HG03521 (cell line): ENCODE measurements around the gene NME1.
"Not testable (repeated sequence)": the region's sequence is repeated elsewhere in the genome, so short reads cannot be mapped to it uniquely, and the experiment has no call there.

Experiments used
- ATAC-seq: cut with Tn5 transposase; IDR thresholded peaks from one replicate; pipeline ENCODE4 v1.9.1; 2021; ENCODE audit warnings: mild to moderate bottlenecking, moderate library complexity; ENCODE audit not compliant: unreplicated experiment

The NME1 gene

GRCh38 chr17:51144266-51145022 is 8.9 kb upstream of the NME1 start:
- no peak for ATAC-seq

- no peak for ATAC-seq
These were observed 5.7 kb upstream of the NME1 start for GRCh38 chr17:51147650-51148049.

- no peak for ATAC-seq
These were observed 4.2 kb upstream of the NME1 start for GRCh38 chr17:51149163-51149562.

- no peak for ATAC-seq
These were observed 2.4 kb upstream of the NME1 start for GRCh38 chr17:51150932-51151331.

- ATAC-seq: no peak
These were observed 571 bp upstream of the NME1 start for GRCh38 chr17:51152766-51153209.

- ATAC-seq: no peak
These were observed 817 bp downstream of the NME1 start for GRCh38 chr17:51154176-51154575.

- ATAC-seq: no peak
These were observed 2.1 kb downstream of the NME1 start for GRCh38 chr17:51155416-51155815.

GRCh38 chr17:51159604-51160003 is 6.2 kb downstream of the NME1 start:
- no peak for ATAC-seq

GRCh38 chr17:51161541-51161940 is 8.2 kb downstream of the NME1 start:
- no peak for ATAC-seq

- no peak for ATAC-seq
These were observed 11.7 kb downstream of the NME1 start for GRCh38 chr17:51164911-51165679.

GRCh38 chr17:51165680-51166197 is 12.4 kb downstream of the NME1 start:
- ATAC-seq: peak; percentile 18

GRCh38 chr17:51166198-51166986 is 13.0 kb downstream of the NME1 start, which contains the start of gene NME2:
NME2 (plus strand) TSS chr17:51166411; CDS start chr17:51166831, 420 bp downstream.
- ATAC-seq: peak; percentile 77

- peak; percentile 41 for ATAC-seq
These were observed 13.9 kb downstream of the NME1 start for GRCh38 chr17:51166987-51167931.

GRCh38 chr17:51169340-51169739 is 16.0 kb downstream of the NME1 start:
- ATAC-seq: no peak

GRCh38 chr17:51170736-51171135 is 17.4 kb downstream of the NME1 start:
- no peak for ATAC-seq

- ATAC-seq: not testable (repeated sequence)
These were observed 18.7 kb downstream of the NME1 start for GRCh38 chr17:51172030-51172429.

GRCh38 chr17:51180486-51180885 is 27.1 kb downstream of the NME1 start:
- no peak for ATAC-seq

GRCh38 chr17:51184124-51184523 is 30.8 kb downstream of the NME1 start:
- ATAC-seq: no peak

- ATAC-seq: no peak
These were observed 32.5 kb downstream of the NME1 start for GRCh38 chr17:51185763-51186332.
